Lung (tissue), 12 donors: ENCODE measurements around the gene PSME3. TPM values are rescaled to one million over a fixed set of nuclear protein-coding genes. Genes with fewer than 3 reads are reported as not detected.
"Not testable (repeated sequence)": the region's sequence is repeated elsewhere in the genome, so short reads cannot be mapped to it uniquely, and the experiment has no call there.

ENCODE experiments used
- ATAC-seq: fragments of 200-7000 bp; cut with Tn5 transposase; one replicate; pipeline ENCODE4 v1.9.1; 2020; ENCODE audit warnings: moderate number of reproducible peaks; ENCODE audit not compliant: insufficient read depth, low FRiP score
- DNase-seq, 3 donors: peaks; one replicate each; pipeline ENCODE4 v3.0.0-alpha.2; 2013 to 2017
- H3K27ac ChIP-seq, 2 donors: one replicate each; pipeline ENCODE4 v1.5.1; 2013; ENCODE audit warnings: mild to moderate bottlenecking in 2 of 2, moderate library complexity in 2 of 2, control low read depth in 1 of 2, inconsistent platforms in 1 of 2, low read depth in 1 of 2, low read length in 1 of 2
- H3K27me3 ChIP-seq, 3 donors: one replicate each; pipeline ENCODE4 v1.5.1; 2013; ENCODE audit warnings: low read length in 2 of 3; ENCODE audit not compliant: control insufficient read depth in 3 of 3, insufficient read depth in 3 of 3
- H3K36me3 ChIP-seq, 4 donors: one replicate each; pipeline ENCODE4 v1.5.1; 2013; ENCODE audit warnings: low read length in 4 of 4, mild to moderate bottlenecking in 1 of 4, moderate library complexity in 1 of 4; ENCODE audit not compliant: control insufficient read depth in 4 of 4, insufficient read depth in 4 of 4
- H3K4me1 ChIP-seq, 5 donors: one replicate each; pipeline ENCODE4 v1.5.1; 2013; ENCODE audit warnings: low read length in 5 of 5, mild to moderate bottlenecking in 2 of 5, moderate library complexity in 1 of 5; ENCODE audit not compliant: control insufficient read depth in 5 of 5, insufficient read depth in 5 of 5
- H3K4me3 ChIP-seq: one replicate; pipeline ENCODE4 v1.5.1; 2013; ENCODE audit warnings: mild to moderate bottlenecking, control low read depth, moderate library complexity
- H3K9ac ChIP-seq, 2 donors: one replicate each; pipeline ENCODE4 v1.5.1; 2013; ENCODE audit warnings: low read length in 2 of 2, control low read depth in 1 of 2; ENCODE audit not compliant: insufficient read depth in 1 of 2
- H3K9me3 ChIP-seq, 4 donors: one replicate each; pipeline ENCODE4 v1.5.1; 2013; ENCODE audit warnings: low read length in 3 of 4, mild to moderate bottlenecking in 1 of 4, moderate library complexity in 1 of 4; ENCODE audit not compliant: control insufficient read depth in 4 of 4, insufficient read depth in 3 of 4
- WGBS, 2 donors: extraction: QIAGEN DNeasy Blood & Tissue Kit; methylation state at CpG; one replicate each; pipeline ENCODE4 v1.1.7; 2013; 5-methylcytosine and 5-hydroxymethylcytosine counted together
- polyA plus RNA-seq, 2 donors: library from polyadenylated mRNA; stranded (reverse); fragments of 200-250 nt; gene quantifications; one replicate each; pipeline ENCODE4 v1.2.1, GENCODE V29; 2013
- total RNA-seq, 2 donors: library from RNA; depleted of rRNA in 1 of 2; stranded (reverse); fragments of >200 nt in 1 of 2; gene quantifications; one replicate each; pipeline ENCODE4 v1.2.1, GENCODE V29; 2014 to 2021
- TF ChIP-seq, protein P1 (sequence below): IDR thresholded peaks from 2 replicates; pipeline ENCODE4 v1.5.1; 2012; ENCODE audit warnings: mild to moderate bottlenecking; ENCODE audit errors: control extremely low read depth, extremely low read depth
- donor health status: control.
- donor health status: control.
- donor health status: Bipolar disorder and iron deficiency.
- donor health status: healthy.
- donor health status: DM: yes; HTN: yes; CAD: no.

Gene PSME3
- total and polyA plus RNA-seq, 4 donors, result 34.5 to 117 (median 77.9) TPM

DNA sequence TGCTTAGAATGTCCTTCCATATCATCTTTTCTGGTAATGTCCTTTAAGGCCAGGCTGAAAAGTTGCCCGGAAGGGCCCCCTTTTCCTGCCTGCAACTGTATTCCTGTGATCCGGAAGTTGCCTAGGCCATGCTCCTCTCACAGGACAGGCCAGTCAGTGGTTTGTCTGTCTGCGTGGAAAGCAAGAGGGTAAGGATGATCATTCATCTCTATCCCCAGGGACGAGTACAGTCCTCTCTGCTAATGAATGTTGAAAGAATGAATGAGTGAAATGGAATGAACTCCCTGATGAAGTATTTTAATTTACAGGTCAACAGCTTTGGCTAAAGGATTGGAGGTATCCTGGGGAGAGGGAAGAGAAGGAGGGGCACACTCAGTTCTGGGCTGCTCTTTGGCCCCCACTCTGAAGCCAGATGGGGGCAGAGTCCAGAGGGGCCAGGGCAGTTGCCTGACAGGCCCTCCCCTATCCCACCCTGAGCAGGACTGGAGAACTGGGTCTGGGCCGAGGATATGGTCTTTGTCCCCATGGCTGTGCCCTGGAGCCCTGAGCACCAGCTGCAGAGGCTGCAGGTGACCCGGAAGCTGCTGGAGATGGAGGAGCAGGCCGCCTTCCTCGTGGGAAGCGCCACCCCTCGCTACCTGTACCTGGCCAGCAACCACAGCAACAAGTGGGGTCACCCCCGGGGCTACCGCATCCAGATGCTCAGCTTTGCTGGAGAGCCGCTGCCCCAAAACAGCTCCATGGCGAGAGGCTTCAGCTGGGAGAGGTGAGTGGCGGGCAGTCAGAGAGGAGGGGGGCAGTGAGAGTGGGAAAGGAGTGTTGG, 21.0 kb downstream of the PSME3 start:
- peak overlapping the region in 1 of 2 donors; percentile 46 for H3K27ac ChIP-seq
- DNase-seq, result no peak
- H3K4me1 ChIP-seq, result peaks cover 5 to 74% (median 16%) of the 10 kb centered on the region in 5 donors
- H3K27me3 ChIP-seq, result no peaks in the 10 kb centered on the region
- H3K9ac ChIP-seq, result peak overlapping the region in 1 of 2 donors; percentile 90
- H3K36me3 ChIP-seq, result peaks cover 0 to 13% (median 2%) of the 10 kb centered on the region in 4 donors
- ATAC-seq, result no peak
- TF ChIP-seq, protein P1, sequence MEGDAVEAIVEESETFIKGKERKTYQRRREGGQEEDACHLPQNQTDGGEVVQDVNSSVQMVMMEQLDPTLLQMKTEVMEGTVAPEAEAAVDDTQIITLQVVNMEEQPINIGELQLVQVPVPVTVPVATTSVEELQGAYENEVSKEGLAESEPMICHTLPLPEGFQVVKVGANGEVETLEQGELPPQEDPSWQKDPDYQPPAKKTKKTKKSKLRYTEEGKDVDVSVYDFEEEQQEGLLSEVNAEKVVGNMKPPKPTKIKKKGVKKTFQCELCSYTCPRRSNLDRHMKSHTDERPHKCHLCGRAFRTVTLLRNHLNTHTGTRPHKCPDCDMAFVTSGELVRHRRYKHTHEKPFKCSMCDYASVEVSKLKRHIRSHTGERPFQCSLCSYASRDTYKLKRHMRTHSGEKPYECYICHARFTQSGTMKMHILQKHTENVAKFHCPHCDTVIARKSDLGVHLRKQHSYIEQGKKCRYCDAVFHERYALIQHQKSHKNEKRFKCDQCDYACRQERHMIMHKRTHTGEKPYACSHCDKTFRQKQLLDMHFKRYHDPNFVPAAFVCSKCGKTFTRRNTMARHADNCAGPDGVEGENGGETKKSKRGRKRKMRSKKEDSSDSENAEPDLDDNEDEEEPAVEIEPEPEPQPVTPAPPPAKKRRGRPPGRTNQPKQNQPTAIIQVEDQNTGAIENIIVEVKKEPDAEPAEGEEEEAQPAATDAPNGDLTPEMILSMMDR, result no peak
- WGBS, 2 donors, result 75 to 81% methylated on average over 15 of the region's 15 CpGs
- peak overlapping the region; percentile 40 for H3K4me3 ChIP-seq
- H3K9me3 ChIP-seq, result no peaks in the 10 kb centered on the region

DNA sequence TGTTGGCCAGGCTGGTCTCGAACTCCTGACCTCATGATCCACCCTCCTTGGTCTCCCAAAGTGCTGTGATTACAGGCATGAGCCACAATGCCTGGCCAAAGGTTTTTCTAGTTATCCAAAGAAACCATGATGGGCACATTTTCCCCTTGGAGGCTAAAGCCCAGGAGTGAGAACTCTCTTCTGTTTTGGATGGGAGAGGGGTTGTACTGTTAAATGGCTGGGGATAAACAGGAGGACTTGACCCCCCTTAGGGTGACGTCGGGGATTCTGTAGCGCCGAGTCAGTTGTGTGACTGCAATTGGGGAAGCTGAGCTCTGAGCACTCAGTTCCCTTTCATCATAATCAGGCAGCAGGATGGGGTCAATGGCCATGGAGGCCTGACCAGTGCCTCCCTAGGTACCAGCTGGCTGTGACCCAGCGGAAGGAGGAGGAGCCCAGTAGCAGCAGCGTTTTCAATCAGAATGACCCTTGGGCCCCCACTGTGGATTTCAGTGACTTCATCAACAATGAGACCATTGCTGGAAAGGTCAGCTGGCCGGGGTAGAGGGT, 21.9 kb downstream of the PSME3 start:
- ATAC-seq (no peak), DNase-seq (no peak)
- Histone ChIP-seq H3K9me3 (no peaks in the 10 kb centered on the region), H3K27me3 (no peaks in the 10 kb centered on the region), H3K4me1 (peaks cover 0 to 65% (median 7%) of the 10 kb centered on the region in 5 donors), H3K4me3 (no peak overlapping the region), H3K36me3 (peaks cover 0 to 13% (median 3%) of the 10 kb centered on the region in 4 donors), H3K27ac (peak overlapping the region in 1 of 2 donors; percentile 32), H3K9ac (peak overlapping the region in 1 of 2 donors; percentile 47)
- TF ChIP-seq, protein P1, result no peak
- 64 to 67% methylated on average over 8 of the region's 8 CpGs for WGBS, 2 donors

DNA sequence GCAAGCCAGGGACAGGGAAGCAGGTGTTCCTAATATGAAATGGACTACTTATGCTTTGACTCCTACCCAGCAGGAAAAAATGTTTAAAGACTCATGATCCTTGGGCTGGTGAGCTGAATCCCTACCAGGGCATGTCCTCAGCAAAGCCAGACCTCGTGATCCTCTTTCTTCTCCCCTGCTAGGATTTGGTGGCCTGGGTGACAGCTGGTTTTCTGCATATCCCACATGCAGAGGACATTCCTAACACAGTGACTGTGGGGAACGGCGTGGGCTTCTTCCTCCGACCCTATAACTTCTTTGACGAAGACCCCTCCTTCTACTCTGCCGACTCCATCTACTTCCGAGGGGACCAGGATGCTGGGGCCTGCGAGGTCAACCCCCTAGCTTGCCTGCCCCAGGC, 22.9 kb downstream of the PSME3 start:
- H3K36me3 ChIP-seq, result peaks cover 0 to 13% (median 3%) of the 10 kb centered on the region in 4 donors
- peak; percentile 83 to 91 (median 87) for DNase-seq
- not testable (repeated sequence) for H3K4me3 ChIP-seq, H3K27me3 ChIP-seq, H3K9me3 ChIP-seq, ATAC-seq
- H3K27ac ChIP-seq, result peak overlapping the region in 1 of 2 donors; percentile 32
- WGBS, 2 donors, result 75 to 89% methylated on average over 7 to 8 of the region's 8 CpGs
- H3K9ac ChIP-seq, result peak overlapping the region in 1 of 2 donors; percentile 47
- H3K4me1 ChIP-seq, result peaks cover 0 to 57% (median 7%) of the 10 kb centered on the region in 5 donors

DNA sequence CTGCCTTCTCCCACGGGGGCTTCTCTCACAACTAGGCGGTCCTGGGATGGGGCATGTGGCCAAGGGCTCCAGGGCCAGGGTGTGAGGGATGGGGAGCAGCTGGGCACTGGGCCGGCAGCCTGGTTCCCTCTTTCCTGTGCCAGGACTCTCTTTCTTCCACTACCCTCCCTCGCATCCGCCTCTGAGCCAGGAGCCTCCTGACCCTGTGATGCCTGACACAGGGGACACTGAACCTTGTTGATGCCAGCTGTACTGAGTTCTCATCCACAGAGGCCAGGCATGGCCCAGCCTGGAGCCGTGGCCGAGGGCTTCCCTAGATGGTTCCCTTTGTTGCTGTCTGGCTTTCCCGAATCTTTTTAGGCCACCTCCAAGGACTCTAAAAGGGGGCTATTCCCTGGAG, 23.3 kb downstream of the PSME3 start:
- peak; percentile 88 to 90 (median 88) for DNase-seq
- not testable (repeated sequence) for H3K9me3 ChIP-seq, H3K27me3 ChIP-seq, ATAC-seq, H3K4me3 ChIP-seq
- peak overlapping the region in 1 of 2 donors; percentile 2 for H3K9ac ChIP-seq
- WGBS, 2 donors, result 81 to 90% methylated on average over 6 of the region's 8 CpGs
- peak overlapping the region in 1 of 2 donors; percentile 4 for H3K27ac ChIP-seq
- H3K4me1 ChIP-seq, result peaks cover 0 to 54% (median 7%) of the 10 kb centered on the region in 5 donors
- peaks cover 0 to 13% (median 3%) of the 10 kb centered on the region in 4 donors for H3K36me3 ChIP-seq
